SU-DHL-6 (cell line): Measurements from ENCODE around the gene HELT.
"Not testable (repeated sequence)": the region's sequence is repeated elsewhere in the genome, so short reads cannot be mapped to it uniquely, and the experiment has no call there.

Source experiments
- H2AFZ ChIP-seq: fragments of 200-600 bp; sonication (generic); 2 replicates; pipeline ENCODE4 v1.6.1; 2014; ENCODE audit warnings: low read depth, mild to moderate bottlenecking, moderate library complexity, mixed read lengths, antibody characterized with exemption, low read length; ENCODE audit not compliant: severe bottlenecking
- H3F3A ChIP-seq: fragments of 200-600 bp; shearing (Covaris generic); 2 replicates; pipeline ENCODE4 v1.6.0; 2016; ENCODE audit warnings: antibody characterized with exemption, mild to moderate bottlenecking; ENCODE audit not compliant: insufficient read depth
- H3K27ac ChIP-seq: fragments of 200-600 bp; sonication (generic); 2 replicates; pipeline ENCODE4 v1.5.1; 2016; ENCODE audit warnings: low read depth, mild to moderate bottlenecking, low read length, moderate library complexity, mixed read lengths
- H3K27me3 ChIP-seq: fragments of 200-600 bp; sonication (generic), shearing (Covaris generic); 2 replicates; pipeline ENCODE4 v1.6.0; 2014; ENCODE audit warnings: mild to moderate bottlenecking, low read length
- H3K36me3 ChIP-seq: fragments of 200-600 bp; sonication (generic); 2 replicates; pipeline ENCODE4 v1.6.1; 2014; ENCODE audit warnings: mild to moderate bottlenecking, low read length, mixed read lengths
- H3K4me2 ChIP-seq: fragments of 300-600, 200-600 bp; shearing (Covaris generic), sonication (generic); 2 replicates; pipeline ENCODE4 v1.6.0; 2014; ENCODE audit warnings: low read length, low read depth, mild to moderate bottlenecking; ENCODE audit not compliant: poor library complexity, severe bottlenecking
- H3K4me3 ChIP-seq: fragments of 200-600 bp; sonication (generic); 2 replicates; pipeline ENCODE4 v1.5.1; 2014; ENCODE audit warnings: antibody characterized with exemption, low read length, mild to moderate bottlenecking, mixed read lengths; ENCODE audit not compliant: insufficient read depth, poor library complexity, severe bottlenecking
- H3K79me2 ChIP-seq: fragments of 200-600 bp; sonication (generic); 2 replicates; pipeline ENCODE4 v1.6.1; 2014; ENCODE audit warnings: mild to moderate bottlenecking, low read length, moderate library complexity; ENCODE audit not compliant: insufficient read depth
- H3K9ac ChIP-seq: fragments of 200-600 bp; sonication (generic); 2 replicates; pipeline ENCODE4 v1.7.0; 2014; ENCODE audit warnings: mild to moderate bottlenecking, low read length
- H3K9me2 ChIP-seq: fragments of 200-600 bp; sonication (generic); replicated peaks from 2 replicates; pipeline ENCODE4 v1.6.1; 2014; ENCODE audit warnings: low read length; ENCODE audit not compliant: insufficient read depth
- H3K9me3 ChIP-seq: fragments of 200-600 bp; sonication (generic); 2 replicates; pipeline ENCODE4 v1.6.1; 2014; ENCODE audit warnings: low read length, mixed read lengths; ENCODE audit not compliant: insufficient read depth
- H4K20me1 ChIP-seq: fragments of 200-600 bp; sonication (generic); 2 replicates; pipeline ENCODE4 v1.6.1; 2014; ENCODE audit warnings: low read depth, mild to moderate bottlenecking, antibody characterized with exemption, low read length, moderate library complexity, mixed read lengths
- EZH2phosphoT487 ChIP-seq: fragments of 200-600 bp; sonication (generic), shearing (Covaris generic); conservative IDR thresholded peaks from 2 replicates; pipeline ENCODE4 v1.6.1; 2018; ENCODE audit warnings: mild to moderate bottlenecking, antibody characterized with exemption, low read length, moderate library complexity, mixed read lengths
- TF ChIP-seq, protein P1 (sequence below): fragments of 200-600 bp; sonication (generic); IDR thresholded peaks from one replicate; pipeline ENCODE4 v1.5.1; 2017; ENCODE audit warnings: antibody characterized with exemption, mild to moderate bottlenecking, low read length, moderate library complexity; ENCODE audit not compliant: insufficient read depth, poor library complexity, severe bottlenecking

The HELT gene

GRCh38 chr4:184972991-184973390 lies 45.3 kb upstream of the HELT start:
- Histone ChIP-seq H3K4me3 (no peak overlapping the region), H3K79me2 (no peaks in the 10 kb centered on the region), H3K4me2 (no peak overlapping the region), H2AFZ (no peak overlapping the region), H3K27me3 (no peaks in the 10 kb centered on the region), H3F3A (no peaks in the 10 kb centered on the region), H3K36me3 (no peaks in the 10 kb centered on the region), H3K9ac (no peak overlapping the region), H4K20me1 (no peaks in the 10 kb centered on the region), H3K9me2 (no peaks in the 10 kb centered on the region), H3K9me3 (no peaks in the 10 kb centered on the region), H3K27ac (no peak overlapping the region)
- no peak for TF ChIP-seq EZH2phosphoT487
- TF ChIP-seq, protein P1, sequence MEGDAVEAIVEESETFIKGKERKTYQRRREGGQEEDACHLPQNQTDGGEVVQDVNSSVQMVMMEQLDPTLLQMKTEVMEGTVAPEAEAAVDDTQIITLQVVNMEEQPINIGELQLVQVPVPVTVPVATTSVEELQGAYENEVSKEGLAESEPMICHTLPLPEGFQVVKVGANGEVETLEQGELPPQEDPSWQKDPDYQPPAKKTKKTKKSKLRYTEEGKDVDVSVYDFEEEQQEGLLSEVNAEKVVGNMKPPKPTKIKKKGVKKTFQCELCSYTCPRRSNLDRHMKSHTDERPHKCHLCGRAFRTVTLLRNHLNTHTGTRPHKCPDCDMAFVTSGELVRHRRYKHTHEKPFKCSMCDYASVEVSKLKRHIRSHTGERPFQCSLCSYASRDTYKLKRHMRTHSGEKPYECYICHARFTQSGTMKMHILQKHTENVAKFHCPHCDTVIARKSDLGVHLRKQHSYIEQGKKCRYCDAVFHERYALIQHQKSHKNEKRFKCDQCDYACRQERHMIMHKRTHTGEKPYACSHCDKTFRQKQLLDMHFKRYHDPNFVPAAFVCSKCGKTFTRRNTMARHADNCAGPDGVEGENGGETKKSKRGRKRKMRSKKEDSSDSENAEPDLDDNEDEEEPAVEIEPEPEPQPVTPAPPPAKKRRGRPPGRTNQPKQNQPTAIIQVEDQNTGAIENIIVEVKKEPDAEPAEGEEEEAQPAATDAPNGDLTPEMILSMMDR, result no peak

- not testable (repeated sequence) for H3K9ac ChIP-seq, H3K79me2 ChIP-seq, H3K27ac ChIP-seq, H4K20me1 ChIP-seq, H3K9me3 ChIP-seq, H3K9me2 ChIP-seq, H2AFZ ChIP-seq, H3F3A ChIP-seq, H3K36me3 ChIP-seq, H3K27me3 ChIP-seq, H3K4me3 ChIP-seq, H3K4me2 ChIP-seq
These were observed 41.9 kb upstream of the HELT start for GRCh38 chr4:184976348-184976747.

GRCh38 chr4:184977747-184978146 lies 40.5 kb upstream of the HELT start:
- H3K79me2 ChIP-seq, result no peaks in the 10 kb centered on the region
- H3K27me3 ChIP-seq, result no peaks in the 10 kb centered on the region
- no peaks in the 10 kb centered on the region for H3F3A ChIP-seq
- H3K4me2 ChIP-seq, result no peak overlapping the region
- no peak overlapping the region for H2AFZ ChIP-seq
- no peaks in the 10 kb centered on the region for H3K9me3 ChIP-seq
- H3K36me3 ChIP-seq, result no peaks in the 10 kb centered on the region
- no peak overlapping the region for H3K9ac ChIP-seq
- no peak for TF ChIP-seq EZH2phosphoT487
- TF ChIP-seq, protein P1, result no peak
- no peak overlapping the region for H3K4me3 ChIP-seq
- no peak overlapping the region for H3K27ac ChIP-seq
- H4K20me1 ChIP-seq, result no peaks in the 10 kb centered on the region
- H3K9me2 ChIP-seq, result no peaks in the 10 kb centered on the region

- Histone ChIP-seq H4K20me1 (no peaks in the 10 kb centered on the region), H3K36me3 (no peaks in the 10 kb centered on the region), H3K27ac (no peak overlapping the region), H3K4me2 (no peak overlapping the region), H3K9me3 (no peaks in the 10 kb centered on the region), H3K9ac (no peak overlapping the region), H3K4me3 (no peak overlapping the region), H3K27me3 (no peaks in the 10 kb centered on the region), H3K79me2 (no peaks in the 10 kb centered on the region), H3F3A (no peaks in the 10 kb centered on the region), H3K9me2 (no peaks in the 10 kb centered on the region), H2AFZ (no peak overlapping the region)
- TF ChIP-seq, protein P1, result no peak
- no peak for TF ChIP-seq EZH2phosphoT487
These were observed 40.1 kb upstream of the HELT start for GRCh38 chr4:184978211-184978610.
